Measurements from ENCODE around the gene SLC9A5. TPM values are rescaled to one million over a fixed set of nuclear protein-coding genes. Genes with fewer than 3 reads are reported as not detected.

Gene SLC9A5
- polyA plus RNA-seq, 2 of the 4 experiments (the other 2 are of a cell fraction), result 0.83 to 2.5 TPM

GRCh38 chr16:67201411-67202345 is 47.1 kb upstream of the SLC9A5 start:
- CTCF ChIA-PET, result interaction anchor here (1.0 to 10.3 kb wide), 7 partner anchors 9 to 184 kb away, joined by 3 to 105 read pairs (median 3); partner anchors contain the start of gene TMEM208
- FAIRE-seq, result no peak
- TF ChIP-seq RAD21 (conservative IDR thresholded peaks at IDR 0.05 in 1 of 2, IDR thresholded peaks at IDR 0.05 in 1 of 2) (no peak), RCOR1 (IDR thresholded peaks at IDR 0.05; ENCODE audit: low read depth, low read length) (no peak), ESRRA (IDR thresholded peaks at IDR 0.05; ENCODE audit: borderline replicate concordance, low read length) (no peak), HES2 (IDR thresholded peaks at IDR 0.05) (no peak), HOXB5 (CRISPR knock-in tag; IDR thresholded peaks at IDR 0.05) (no peak), EHMT2 (IDR thresholded peaks at IDR 0.05; ENCODE audit: low read depth) (no peak), HEYL (CRISPR knock-in tag; IDR thresholded peaks at IDR 0.05) (no peak), HOXB13 (CRISPR knock-in tag; IDR thresholded peaks at IDR 0.05; ENCODE audit: low read depth) (no peak), GATA3 (IDR thresholded peaks at IDR 0.05; ENCODE audit: borderline replicate concordance) (no peak), FOSB (CRISPR knock-in tag; IDR thresholded peaks at IDR 0.05) (no peak), RNF2 (IDR thresholded peaks at IDR 0.05; ENCODE audit: borderline replicate concordance, low read depth) (no peak)
- 96% methylated on average over 26 of the region's 40 CpGs for WGBS (ENCODE audit: missing lambda C conversion rate)
- no peaks in the 10 kb centered on the region for H3K9me3 ChIP-seq
- H3K4me3 ChIP-seq, result no peak overlapping the region
- peaks cover 14% of the 10 kb centered on the region; the same call in 2 of the 3 replicates for H3K4me1 ChIP-seq
- H3K4me2 ChIP-seq, result no peak overlapping the region
- POLR2A ChIA-PET, result interaction anchor here (1.1 kb wide), 1 partner anchor 25 kb away, joined by 3 read pairs; the partner anchor contains the start of gene TMEM208
- no peak for ATAC-seq
- DNase-seq (ENCODE audit: low read depth in 1 of 2, low spot score in 1 of 2), result no peak
- H3K27ac ChIP-seq, result no peak overlapping the region

- TF ChIP-seq JUN (IDR thresholded peaks at IDR 0.05) (no peak), BHLHE40 (IDR thresholded peaks at IDR 0.05; ENCODE audit: low read depth, low read length) (no peak), RCOR1 (IDR thresholded peaks at IDR 0.05; ENCODE audit: low read depth, low read length) (no peak), FOSB (CRISPR knock-in tag; IDR thresholded peaks at IDR 0.05) (no peak), CTCF (IDR thresholded peaks at IDR 0.05) (no peak), CHD2 (IDR thresholded peaks at IDR 0.05; ENCODE audit: low read length, partially characterized antibody) (no peak), TP53 (CRISPR knock-in tag; IDR thresholded peaks at IDR 0.05) (no peak)
- no peak for FAIRE-seq
- peaks cover 22% of the 10 kb centered on the region for H3K4me1 ChIP-seq
- H3K4me2 ChIP-seq, result no peak overlapping the region
- H3K4me3 ChIP-seq, result no peak overlapping the region
- H3K27ac ChIP-seq, result no peak overlapping the region
- ATAC-seq, result no peak
- 93% methylated on average over 9 of the region's 12 CpGs for WGBS (ENCODE audit: missing lambda C conversion rate)
- CTCF ChIA-PET, result interaction anchor here (1.0 to 2.7 kb wide), 6 partner anchors 8 to 248 kb away, joined by 3 to 12 read pairs (median 4); partner anchors contain the start of gene TMEM208
- no peak for DNase-seq (ENCODE audit: low read depth in 1 of 2, low spot score in 1 of 2)
- POLR2A ChIA-PET, result interaction anchor here (1.1 kb wide), 1 partner anchor 24 kb away, joined by 3 read pairs; the partner anchor contains the start of gene TMEM208
- no peaks in the 10 kb centered on the region for H3K9me3 ChIP-seq
These were observed 46.4 kb upstream of the SLC9A5 start for GRCh38 chr16:67202426-67202825.

GRCh38 chr16:67202956-67203493 is 45.8 kb upstream of the SLC9A5 start:
- Histone ChIP-seq H3K4me2 (no peak overlapping the region), H3K4me3 (no peak overlapping the region), H3K4me1 (peaks cover 23% of the 10 kb centered on the region), H3K27ac (no peak overlapping the region), H3K9me3 (no peaks in the 10 kb centered on the region)
- no peak for ATAC-seq
- 87% methylated on average over 13 of the region's 23 CpGs for WGBS (ENCODE audit: missing lambda C conversion rate)
- FAIRE-seq, result no peak
- DNase-seq (ENCODE audit: low read depth in 1 of 2, low spot score in 1 of 2), result no peak
- ChIA-PET CTCF (interaction anchor here (1.0 to 2.7 kb wide), 4 partner anchors 8 to 249 kb away, joined by 4 to 12 read pairs (median 6); no protein-coding TSS in a partner anchor), POLR2A (interaction anchor here (0.6 to 1.1 kb wide), 2 partner anchors 24 to 33 kb away, joined by 3 read pairs; partner anchors contain the start of gene TMEM208)
- no peak for TF ChIP-seq ZSCAN20 (CRISPR knock-in tag; IDR thresholded peaks at IDR 0.05)
- TF ChIP-seq REST (IDR thresholded peaks at IDR 0.05), result no peak
- no peak for TF ChIP-seq HMGXB4 (CRISPR knock-in tag; IDR thresholded peaks at IDR 0.05; ENCODE audit: borderline replicate concordance)
- TF ChIP-seq NPAS2 (CRISPR knock-in tag; IDR thresholded peaks at IDR 0.05; ENCODE audit: borderline replicate concordance), result no peak
- TF ChIP-seq CHD4 (IDR thresholded peaks at IDR 0.05; ENCODE audit: borderline replicate concordance), result no peak
- no peak for TF ChIP-seq RARB (CRISPR knock-in tag; IDR thresholded peaks at IDR 0.05)
- no peak for TF ChIP-seq RCOR1 (IDR thresholded peaks at IDR 0.05; ENCODE audit: low read depth, low read length)
- no peak for TF ChIP-seq BHLHE40 (IDR thresholded peaks at IDR 0.05; ENCODE audit: low read depth, low read length)
- TF ChIP-seq RAD21 (conservative IDR thresholded peaks at IDR 0.05 in 1 of 2, IDR thresholded peaks at IDR 0.05 in 1 of 2), result no peak
